HCT116 (cell line): ENCODE data around the gene DOCK10. TPM values are rescaled to one million over a fixed set of nuclear protein-coding genes. Genes with fewer than 3 reads are reported as not detected.

Experiments used
- ATAC-seq: fragments of 200-7000 bp; cut with Tn5 transposase; 2 replicates; pipeline ENCODE4 v1.9.1; 2020; ENCODE audit warnings: mild to moderate bottlenecking, moderate library complexity
- BruUV-seq: library from RNA; stranded (reverse); fragments of 400-500 nt; replicated peaks from 2 replicates; lab custom pipeline; 2021; lab: Mats Ljungman, UMichigan
- CTCF ChIA-PET: fragments of 300-600 bp; sonication (Branson Sonifier 250); formaldehyde crosslinking; loops from one replicate; lab custom pipeline; 2021; ENCODE audit warnings: antibody characterized with exemption; lab: Charles Lee
- POLR2A ChIA-PET: fragments of 300-600, 350-600 bp; sonication (Branson Sonifier 250); formaldehyde crosslinking; loops from one replicate; lab custom pipeline; 2021; ENCODE audit warnings: antibody characterized with exemption; lab: Charles Lee
- RAD21 ChIA-PET, 2 experiments: fragments of 300-600 bp; sonication (Branson Sonifier 250); formaldehyde crosslinking; loops; one replicate each; lab custom pipeline; 2023; ENCODE audit warnings: low total read pairs in 2 of 2; ENCODE audit not compliant: uncharacterized antibody in 2 of 2, unreplicated experiment in 2 of 2, low non-redundant PET in 1 of 2; lab: Charles Lee
- DNase-seq: peaks from one replicate; pipeline ENCODE4 v3.0.0-alpha.2; 2010; ENCODE audit warnings: low read depth, low spot score
- H2AFZ ChIP-seq: fragments of 200-600 bp; shearing (Covaris generic), sonication (generic); 2 replicates; pipeline ENCODE4 v1.6.1; 2017; ENCODE audit warnings: low read depth, mixed run types, mixed read lengths, antibody characterized with exemption, low read length; ENCODE audit not compliant: poor library complexity, severe bottlenecking
- H3K27ac ChIP-seq: 2 replicates; pipeline ENCODE4 v1.5.1; 2012; ENCODE audit warnings: low read depth, low read length
- H3K27me3 ChIP-seq: fragments of 200-600 bp; sonication (generic); 2 replicates; pipeline ENCODE4 v1.6.1; 2016; ENCODE audit warnings: mixed run types, low read length, mixed read lengths; ENCODE audit not compliant: insufficient read depth
- H3K36me3 ChIP-seq, 2 experiments: fragments of 200-500 bp in 1 of 2; fragments of 200-600 bp in 1 of 2; sonication (Bioruptor generic) in 1 of 2; sonication (generic) in 1 of 2; 2 replicates each; pipeline versions ENCODE4 v1.5.1 to v1.6.1; 2014 to 2016; ENCODE audit warnings: low read length in 2 of 2, inconsistent platforms in 1 of 2, mixed read lengths in 1 of 2, mixed run types in 1 of 2; ENCODE audit not compliant: insufficient read depth in 2 of 2, control insufficient read depth in 1 of 2
- H3K4me1 ChIP-seq, 2 experiments: fragments of 200-600 bp in 1 of 2; sonication (generic) in 1 of 2; 2 replicates each; pipeline versions ENCODE4 v1.5.1 to v1.6.1; 2012 to 2017; ENCODE audit warnings: low read length in 2 of 2, inconsistent platforms in 1 of 2, mild to moderate bottlenecking in 1 of 2, mixed read lengths in 1 of 2, mixed run types in 1 of 2, moderate library complexity in 1 of 2; ENCODE audit not compliant: insufficient read depth in 2 of 2, control insufficient read depth in 1 of 2
- H3K4me2 ChIP-seq: fragments of 200-600 bp; sonication (generic); 2 replicates; pipeline ENCODE4 v1.6.1; 2017; ENCODE audit warnings: mixed run types, low read length, mixed read lengths
- H3K4me3 ChIP-seq, 2 experiments: fragments of 200-600 bp in 1 of 2; sonication (generic) in 1 of 2; replicated peaks in 1 of 2; 2 replicates each; pipeline ENCODE4 v1.5.1; 2011 to 2016; ENCODE audit warnings: low read length in 2 of 2, control low read depth in 1 of 2, low read depth in 1 of 2, mild to moderate bottlenecking in 1 of 2, mixed read lengths in 1 of 2, mixed run types in 1 of 2
- H3K79me2 ChIP-seq: fragments of 200-600 bp; sonication (generic); 2 replicates; pipeline ENCODE4 v1.6.1; 2017; ENCODE audit warnings: mild to moderate bottlenecking, mixed run types, low read length, moderate library complexity, mixed read lengths; ENCODE audit not compliant: insufficient read depth
- H3K9ac ChIP-seq: fragments of 200-600 bp; sonication (generic); 2 replicates; pipeline ENCODE4 v1.6.1; 2016; ENCODE audit warnings: low read length, mixed read lengths
- H3K9me2 ChIP-seq: fragments of 200-600 bp; sonication (generic), shearing (Covaris generic); 2 replicates; pipeline ENCODE4 v1.6.1; 2017; ENCODE audit warnings: mixed run types, mild to moderate bottlenecking, moderate library complexity; ENCODE audit not compliant: insufficient read depth
- H3K9me3 ChIP-seq, 2 experiments: fragments of 200-500 bp in 1 of 2; fragments of 200-600 bp in 1 of 2; sonication (Bioruptor generic) in 1 of 2; sonication (generic) in 1 of 2; 2 replicates each; pipeline ENCODE4 v1.6.1; 2014 to 2017; ENCODE audit warnings: low read length in 2 of 2, mixed read lengths in 2 of 2, inconsistent platforms in 1 of 2, low read depth in 1 of 2, mild to moderate bottlenecking in 1 of 2, mixed run types in 1 of 2, moderate library complexity in 1 of 2; ENCODE audit not compliant: control insufficient read depth in 1 of 2, insufficient read depth in 1 of 2
- H4K20me1 ChIP-seq: fragments of 200-600 bp; sonication (generic), shearing (Covaris generic); 2 replicates; pipeline ENCODE4 v1.6.1; 2017; ENCODE audit warnings: mixed run types, mild to moderate bottlenecking, moderate library complexity; ENCODE audit not compliant: insufficient read depth
- CBX3 ChIP-seq: IDR thresholded peaks from 2 replicates; pipeline ENCODE4 v1.6.1; 2012; ENCODE audit warnings: low read depth
- EZH2 ChIP-seq: fragments of 200-600 bp; sonication (generic); IDR thresholded peaks from 2 replicates; pipeline ENCODE4 v1.6.1; 2017; ENCODE audit warnings: antibody characterized with exemption, mixed run types
- FOSL1 ChIP-seq: IDR thresholded peaks from 2 replicates; pipeline ENCODE4 v1.6.1; 2012; ENCODE audit warnings: low read depth
- JUND ChIP-seq: IDR thresholded peaks from 2 replicates; pipeline ENCODE4 v1.6.1; 2012
- POLR2A ChIP-seq: IDR thresholded peaks from 2 replicates; pipeline ENCODE4 v1.7.0; 2011; ENCODE audit warnings: borderline replicate concordance; ENCODE audit not compliant: insufficient read depth, insufficient read length; ENCODE audit errors: extremely low read depth
- RAD21 ChIP-seq: IDR thresholded peaks from 2 replicates; pipeline ENCODE4 v1.6.1; 2012; ENCODE audit warnings: low read depth, mild to moderate bottlenecking
- REST ChIP-seq: IDR thresholded peaks from 2 replicates; pipeline ENCODE4 v1.6.1; 2012; ENCODE audit warnings: low read depth
- SIN3A ChIP-seq: IDR thresholded peaks from 2 replicates; pipeline ENCODE4 v1.6.1; 2012; ENCODE audit warnings: low read depth
- SP1 ChIP-seq: IDR thresholded peaks from 2 replicates; pipeline ENCODE4 v1.6.1; 2012; ENCODE audit warnings: low read depth
- SRF ChIP-seq: IDR thresholded peaks from 2 replicates; pipeline ENCODE4 v1.6.1; 2012; ENCODE audit warnings: low read depth
- TCF7L2 ChIP-seq: IDR thresholded peaks from 2 replicates; pipeline ENCODE4 v1.7.0; 2011; ENCODE audit warnings: borderline replicate concordance, inconsistent platforms; ENCODE audit not compliant: insufficient read depth, insufficient read length; ENCODE audit errors: extremely low read depth
- YY1 ChIP-seq: IDR thresholded peaks from 2 replicates; pipeline ENCODE4 v1.6.1; 2011; ENCODE audit warnings: low read length, low read depth, moderate library complexity, mild to moderate bottlenecking; ENCODE audit not compliant: insufficient replicate concordance; ENCODE audit errors: extremely low read depth
- ZNF274 ChIP-seq: fragments of 200-500 bp; sonication (Bioruptor generic); IDR thresholded peaks from 2 replicates; pipeline ENCODE4 v1.6.1; 2014; ENCODE audit warnings: mild to moderate bottlenecking, low read depth, low read length, inconsistent platforms
- intact Hi-C: fragments of 100-400 bp; cut with micrococcal nuclease; formaldehyde crosslinking; loops from 2 replicates; pipeline ENCODE4 v1.10.0; 2022
- total RNA-seq: library from RNA; stranded (reverse); gene quantifications from one replicate; pipeline ENCODE4 v1.2.1, GENCODE V29; 2021; ENCODE audit not compliant: unreplicated experiment
- TF ChIP-seq, protein P1 (sequence below): IDR thresholded peaks from 2 replicates; pipeline ENCODE4 v1.6.1; 2011; ENCODE audit warnings: mild to moderate bottlenecking, low read length, moderate library complexity; ENCODE audit not compliant: insufficient replicate concordance; ENCODE audit errors: extremely low read depth
- TF ChIP-seq, protein P2 (sequence below): IDR thresholded peaks from 2 replicates; pipeline ENCODE4 v1.6.1; 2012

Gene DOCK10
- total RNA-seq, 1 experiment from 2014 or later = 0.54 TPM

- H3K27me3 ChIP-seq = peaks cover 5% of the 10 kb centered on the region; the same call in 1 of the 2 replicates
- CTCF ChIA-PET = no interaction called here
- no peak overlapping the region for H3K4me2 ChIP-seq
- H2AFZ ChIP-seq = no peak overlapping the region
- ATAC-seq = no peak
- no TSS peak for BruUV-seq
- no peak overlapping the region for H3K27ac ChIP-seq
- no peaks in the 10 kb centered on the region for H3K9me2 ChIP-seq
- no peak overlapping the region for H3K9ac ChIP-seq
- no peaks in the 10 kb centered on the region for H4K20me1 ChIP-seq
- DNase-seq = no peak
- no peak overlapping the region for H3K4me3 ChIP-seq
- H3K79me2 ChIP-seq = no peaks in the 10 kb centered on the region
- RAD21 ChIA-PET = no interaction called here
- H3K4me1 ChIP-seq = no peaks in the 10 kb centered on the region
- no peaks in the 10 kb centered on the region for H3K9me3 ChIP-seq
- TF ChIP-seq, protein P1, sequence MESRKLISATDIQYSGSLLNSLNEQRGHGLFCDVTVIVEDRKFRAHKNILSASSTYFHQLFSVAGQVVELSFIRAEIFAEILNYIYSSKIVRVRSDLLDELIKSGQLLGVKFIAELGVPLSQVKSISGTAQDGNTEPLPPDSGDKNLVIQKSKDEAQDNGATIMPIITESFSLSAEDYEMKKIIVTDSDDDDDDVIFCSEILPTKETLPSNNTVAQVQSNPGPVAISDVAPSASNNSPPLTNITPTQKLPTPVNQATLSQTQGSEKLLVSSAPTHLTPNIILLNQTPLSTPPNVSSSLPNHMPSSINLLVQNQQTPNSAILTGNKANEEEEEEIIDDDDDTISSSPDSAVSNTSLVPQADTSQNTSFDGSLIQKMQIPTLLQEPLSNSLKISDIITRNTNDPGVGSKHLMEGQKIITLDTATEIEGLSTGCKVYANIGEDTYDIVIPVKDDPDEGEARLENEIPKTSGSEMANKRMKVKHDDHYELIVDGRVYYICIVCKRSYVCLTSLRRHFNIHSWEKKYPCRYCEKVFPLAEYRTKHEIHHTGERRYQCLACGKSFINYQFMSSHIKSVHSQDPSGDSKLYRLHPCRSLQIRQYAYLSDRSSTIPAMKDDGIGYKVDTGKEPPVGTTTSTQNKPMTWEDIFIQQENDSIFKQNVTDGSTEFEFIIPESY = no peak
- TF ChIP-seq RAD21 (no peak), FOSL1 (no peak), TCF7L2 (no peak), EZH2 (no peak), CBX3 (no peak), POLR2A (no peak), SRF (no peak), SIN3A (no peak), SP1 (no peak), YY1 (no peak), REST (no peak), ZNF274 (no peak), JUND (no peak)
- TF ChIP-seq, protein P2, sequence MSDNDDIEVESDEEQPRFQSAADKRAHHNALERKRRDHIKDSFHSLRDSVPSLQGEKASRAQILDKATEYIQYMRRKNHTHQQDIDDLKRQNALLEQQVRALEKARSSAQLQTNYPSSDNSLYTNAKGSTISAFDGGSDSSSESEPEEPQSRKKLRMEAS = no peak
- POLR2A ChIA-PET = no interaction called here
- H3K36me3 ChIP-seq = no peaks in the 10 kb centered on the region
- intact Hi-C loops = no loop called here
These were observed 54.5 kb downstream of the DOCK10 start for GRCh38 chr2:224987733-224988132.
